ENCODE data around the gene MLLT3.

The MLLT3 gene

GRCh38 chr9:20553558-20554149 lies 68.6 kb downstream of the MLLT3 start:
- no peak for DNase-seq

- no peak for DNase-seq
Measured at GRCh38 chr9:20552874-20553557, 69.3 kb downstream of the MLLT3 start.

- no peak for DNase-seq
Measured at GRCh38 chr9:20551835-20552234, 70.5 kb downstream of the MLLT3 start.

GRCh38 chr9:20551236-20551635 lies 71.1 kb downstream of the MLLT3 start:
- DNase-seq: no peak

GRCh38 chr9:20550326-20550725 lies 72.0 kb downstream of the MLLT3 start:
- DNase-seq: no peak

- DNase-seq: no peak
Measured at GRCh38 chr9:20549053-20549452, 73.2 kb downstream of the MLLT3 start.

GRCh38 chr9:20545023-20545622 lies 77.2 kb downstream of the MLLT3 start:
- DNase-seq: no peak

- no peak for DNase-seq
Measured at GRCh38 chr9:20540169-20540863, 82.0 kb downstream of the MLLT3 start.

- no peak for DNase-seq
Measured at GRCh38 chr9:20538956-20539355, 83.3 kb downstream of the MLLT3 start.

- DNase-seq: no peak
Measured at GRCh38 chr9:20538092-20538491, 84.2 kb downstream of the MLLT3 start.

- no peak for DNase-seq
Measured at GRCh38 chr9:20537294-20537693, 85.0 kb downstream of the MLLT3 start.

GRCh38 chr9:20532584-20532983 lies 89.7 kb downstream of the MLLT3 start:
- no peak for DNase-seq

- DNase-seq: no peak
Measured at GRCh38 chr9:20529837-20530236, 92.5 kb downstream of the MLLT3 start.

- DNase-seq: no peak
Measured at GRCh38 chr9:20528253-20528652, 94.0 kb downstream of the MLLT3 start.

- DNase-seq: no peak
Measured at GRCh38 chr9:20526500-20527319, 95.6 kb downstream of the MLLT3 start.

GRCh38 chr9:20524776-20525175 lies 97.5 kb downstream of the MLLT3 start:
- DNase-seq: no peak

GRCh38 chr9:20518737-20519136 lies 103.6 kb downstream of the MLLT3 start:
- no peak for DNase-seq

- no peak for DNase-seq
Measured at GRCh38 chr9:20513126-20513913, 109.0 kb downstream of the MLLT3 start.

- DNase-seq: no peak
Measured at GRCh38 chr9:20512636-20513035, 109.7 kb downstream of the MLLT3 start.

GRCh38 chr9:20512106-20512505 lies 110.2 kb downstream of the MLLT3 start:
- no peak for DNase-seq

- DNase-seq: no peak
Measured at GRCh38 chr9:20511686-20512085, 110.6 kb downstream of the MLLT3 start.

- DNase-seq: no peak
Measured at GRCh38 chr9:20509466-20509865, 112.8 kb downstream of the MLLT3 start.
